ENCODE data around the gene IQSEC1.
"Not testable (repeated sequence)": the region's sequence is repeated elsewhere in the genome, so short reads cannot be mapped to it uniquely, and the experiment has no call there.

Gene IQSEC1

GRCh38 chr3:12868039-12869034 is 204.9 kb downstream of the IQSEC1 start:
- Mint-ChIP-seq H3K9me3 (peaks cover 6% of the 10 kb centered on the region), H3K4me3 (peak overlapping the region; percentile 79), H3K27ac (no peak overlapping the region), H3K27me3 (ENCODE audit: low read depth) (peaks cover 37% of the 10 kb centered on the region), H3K4me1 (ENCODE audit: low read depth) (peaks cover 14% of the 10 kb centered on the region), H3K36me3 (ENCODE audit: low read depth) (no peaks in the 10 kb centered on the region)

GRCh38 chr3:12866836-12867235 is 206.4 kb downstream of the IQSEC1 start:
- H3K4me3 Mint-ChIP-seq: no peak overlapping the region
- peaks cover 6% of the 10 kb centered on the region for H3K9me3 Mint-ChIP-seq
- no peak overlapping the region for H3K27ac Mint-ChIP-seq
- peaks cover 32% of the 10 kb centered on the region for H3K27me3 Mint-ChIP-seq (ENCODE audit: low read depth)
- peaks cover 14% of the 10 kb centered on the region for H3K4me1 Mint-ChIP-seq (ENCODE audit: low read depth)
- no peaks in the 10 kb centered on the region for H3K36me3 Mint-ChIP-seq (ENCODE audit: low read depth)

GRCh38 chr3:12865271-12865670 is 208.0 kb downstream of the IQSEC1 start:
- Mint-ChIP-seq H3K9me3 (peaks cover 6% of the 10 kb centered on the region), H3K27ac (no peak overlapping the region), H3K4me1 (ENCODE audit: low read depth) (peaks cover 9% of the 10 kb centered on the region), H3K27me3 (ENCODE audit: low read depth) (peaks cover 24% of the 10 kb centered on the region), H3K4me3 (no peak overlapping the region), H3K36me3 (ENCODE audit: low read depth) (no peaks in the 10 kb centered on the region)

- Mint-ChIP-seq H3K4me1 (ENCODE audit: low read depth) (no peaks in the 10 kb centered on the region), H3K36me3 (ENCODE audit: low read depth) (no peaks in the 10 kb centered on the region), H3K9me3 (peaks cover 6% of the 10 kb centered on the region), H3K4me3 (no peak overlapping the region), H3K27ac (no peak overlapping the region), H3K27me3 (ENCODE audit: low read depth) (peaks cover 5% of the 10 kb centered on the region)
Measured at GRCh38 chr3:12862387-12862786, 210.8 kb downstream of the IQSEC1 start.

- H3K4me1 Mint-ChIP-seq (ENCODE audit: low read depth): no peaks in the 10 kb centered on the region
- H3K36me3 Mint-ChIP-seq (ENCODE audit: low read depth): no peaks in the 10 kb centered on the region
- H3K9me3 Mint-ChIP-seq: peaks cover 6% of the 10 kb centered on the region
- no peak overlapping the region for H3K27ac Mint-ChIP-seq
- peaks cover 8% of the 10 kb centered on the region for H3K27me3 Mint-ChIP-seq (ENCODE audit: low read depth)
- H3K4me3 Mint-ChIP-seq: no peak overlapping the region
Measured at GRCh38 chr3:12861611-12862010, 211.6 kb downstream of the IQSEC1 start.

- H3K9me3 Mint-ChIP-seq: no peaks in the 10 kb centered on the region
- H3K27ac Mint-ChIP-seq: no peak overlapping the region
- H3K4me3 Mint-ChIP-seq: no peak overlapping the region
Measured at GRCh38 chr3:12859840-12860239, 213.4 kb downstream of the IQSEC1 start.

GRCh38 chr3:12856626-12857025 is 216.6 kb downstream of the IQSEC1 start:
- Mint-ChIP-seq H3K9me3 (no peaks in the 10 kb centered on the region), H3K27me3 (ENCODE audit: low read depth) (peaks cover 4% of the 10 kb centered on the region), H3K27ac (no peak overlapping the region)

More at GRCh38 chr3:12859840-12860239, 213.4 kb downstream of the IQSEC1 start:
- H3K4me1 Mint-ChIP-seq (ENCODE audit: low read depth): no peaks in the 10 kb centered on the region
- H3K36me3 Mint-ChIP-seq (ENCODE audit: low read depth): no peaks in the 10 kb centered on the region
- H3K27me3 Mint-ChIP-seq (ENCODE audit: low read depth): peaks cover 4% of the 10 kb centered on the region

GRCh38 chr3:12854565-12854964 is 218.7 kb downstream of the IQSEC1 start:
- Mint-ChIP-seq H3K27ac (no peak overlapping the region), H3K4me1 (ENCODE audit: low read depth) (no peaks in the 10 kb centered on the region), H3K27me3 (ENCODE audit: low read depth) (peaks cover 4% of the 10 kb centered on the region), H3K36me3 (ENCODE audit: low read depth) (no peaks in the 10 kb centered on the region), H3K4me3 (no peak overlapping the region), H3K9me3 (no peaks in the 10 kb centered on the region)

More at GRCh38 chr3:12856626-12857025, 216.6 kb downstream of the IQSEC1 start:
- Mint-ChIP-seq H3K4me1 (ENCODE audit: low read depth) (no peaks in the 10 kb centered on the region), H3K36me3 (ENCODE audit: low read depth) (no peaks in the 10 kb centered on the region), H3K4me3 (no peak overlapping the region)

- not testable (repeated sequence) for H3K4me3 Mint-ChIP-seq; H3K4me1 Mint-ChIP-seq (ENCODE audit: low read depth); H3K9me3 Mint-ChIP-seq; H3K27ac Mint-ChIP-seq; H3K36me3 Mint-ChIP-seq (ENCODE audit: low read depth); H3K27me3 Mint-ChIP-seq (ENCODE audit: low read depth)
Measured at GRCh38 chr3:12853847-12854246, 219.4 kb downstream of the IQSEC1 start.

GRCh38 chr3:12852201-12852600 is 221.0 kb downstream of the IQSEC1 start:
- H3K4me3 Mint-ChIP-seq: no peak overlapping the region
- peaks cover under 1% of the 10 kb centered on the region for H3K27me3 Mint-ChIP-seq (ENCODE audit: low read depth)
- H3K9me3 Mint-ChIP-seq: no peaks in the 10 kb centered on the region
- H3K27ac Mint-ChIP-seq: no peak overlapping the region
- no peaks in the 10 kb centered on the region for H3K4me1 Mint-ChIP-seq (ENCODE audit: low read depth)
- H3K36me3 Mint-ChIP-seq (ENCODE audit: low read depth): no peaks in the 10 kb centered on the region
